GM23338 (cell line): ENCODE data around the gene ZC2HC1B. TPM values are rescaled to one million over a fixed set of nuclear protein-coding genes. Genes with fewer than 3 reads are reported as not detected.

Experiments used
- ATAC-seq: fragments of 200-7000 bp; cut with Tn5 transposase; 3 replicates; pipeline ENCODE4 v1.9.1; 2020
- DNase-seq: peaks from one replicate; pipeline ENCODE4 v3.0.0-alpha.2; 2015; ENCODE audit warnings: low spot score
- H2AFZ ChIP-seq: fragments of 200-600 bp; sonication (generic); 2 replicates; pipeline ENCODE4 v1.8.0; 2016; ENCODE audit warnings: antibody characterized with exemption, mild to moderate bottlenecking, moderate library complexity
- H3F3A ChIP-seq: fragments of 200-600 bp; sonication (generic); replicated peaks from 2 replicates; pipeline ENCODE4 v1.8.0; 2017; ENCODE audit warnings: antibody characterized with exemption, mixed run types, low read depth
- H3K27ac ChIP-seq: fragments of 200-600 bp; sonication (generic); 2 replicates; pipeline ENCODE4 v1.6.1; 2016; ENCODE audit warnings: low read depth
- H3K27me3 ChIP-seq: fragments of 200-600 bp; sonication (generic); 2 replicates; pipeline ENCODE4 v1.8.0; 2016; ENCODE audit warnings: mild to moderate bottlenecking, mixed run types, moderate library complexity; ENCODE audit not compliant: insufficient read depth
- H3K36me3 ChIP-seq: fragments of 200-600 bp; sonication (generic); 2 replicates; pipeline ENCODE4 v1.8.0; 2016; ENCODE audit warnings: mild to moderate bottlenecking; ENCODE audit not compliant: insufficient read depth
- H3K4me1 ChIP-seq: fragments of 200-600 bp; sonication (generic); 2 replicates; pipeline ENCODE4 v1.8.0; 2016; ENCODE audit warnings: mild to moderate bottlenecking, moderate library complexity; ENCODE audit not compliant: insufficient read depth
- H3K4me2 ChIP-seq: fragments of 200-600 bp; sonication (generic); 2 replicates; pipeline ENCODE4 v1.7.1; 2017; ENCODE audit warnings: mixed run types
- H3K4me3 ChIP-seq: fragments of 200-600 bp; sonication (generic); 2 replicates; pipeline ENCODE4 v1.6.1; 2016; ENCODE audit warnings: mixed run types
- H3K79me2 ChIP-seq: fragments of 200-600 bp; sonication (generic); replicated peaks from 2 replicates; pipeline ENCODE4 v1.8.0; 2017; ENCODE audit warnings: mild to moderate bottlenecking; ENCODE audit not compliant: insufficient read depth
- H3K9me2 ChIP-seq: fragments of 200-600 bp; sonication (generic); 2 replicates; pipeline ENCODE4 v1.8.0; 2017; ENCODE audit not compliant: insufficient read depth
- H4K20me1 ChIP-seq: fragments of 200-600 bp; sonication (generic); replicated peaks from 2 replicates; pipeline ENCODE4 v1.8.0; 2017; ENCODE audit warnings: mild to moderate bottlenecking; ENCODE audit not compliant: insufficient read depth
- H3K27ac Mint-ChIP-seq: 2 replicates; pipeline ENCODE4 v1.8.0; 2020; ENCODE audit warnings: inconsistent platforms, mild to moderate bottlenecking, moderate library complexity, mixed read lengths
- H3K27me3 Mint-ChIP-seq: 3 replicates; pipeline ENCODE4 v1.8.0; 2022; ENCODE audit warnings: low read depth, mild to moderate bottlenecking, moderate library complexity, mixed read lengths, inconsistent platforms; ENCODE audit not compliant: insufficient read depth, poor library complexity
- H3K36me3 Mint-ChIP-seq: 3 replicates; pipeline ENCODE4 v1.8.0; 2021; ENCODE audit warnings: low read depth, mild to moderate bottlenecking, inconsistent platforms, moderate library complexity, mixed read lengths
- H3K4me1 Mint-ChIP-seq: 3 replicates; pipeline ENCODE4 v1.8.0; 2020; ENCODE audit warnings: mild to moderate bottlenecking, inconsistent platforms, mixed read lengths
- H3K4me3 Mint-ChIP-seq: 3 replicates; pipeline ENCODE4 v1.8.0; 2021; ENCODE audit warnings: moderate library complexity, mild to moderate bottlenecking, inconsistent platforms, mixed read lengths
- H3K9me3 Mint-ChIP-seq: 3 replicates; pipeline ENCODE4 v1.8.0; 2020; ENCODE audit warnings: moderate library complexity, mild to moderate bottlenecking, inconsistent platforms, mixed read lengths
- CREB1 ChIP-seq: fragments of 250-450 bp; sonication (Bioruptor Pico); IDR thresholded peaks from 2 replicates; pipeline ENCODE4 v1.5.0; 2020; ENCODE audit warnings: low read depth, mild to moderate bottlenecking, moderate library complexity
- CTCF ChIP-seq, 2 experiments: fragments of 200-600 bp in 1 of 2; sonication (generic) in 1 of 2; conservative IDR thresholded peaks; 2 replicates each; pipeline versions ENCODE4 v1.5.1 to v1.6.1; 2016 to 2017; ENCODE audit warnings: antibody characterized with exemption in 2 of 2, low read depth in 2 of 2, mild to moderate bottlenecking in 2 of 2, moderate library complexity in 1 of 2
- ETS1 ChIP-seq: IDR thresholded peaks from 2 replicates; pipeline ENCODE4 v1.6.1; 2016; ENCODE audit warnings: antibody characterized with exemption
- EZH2 ChIP-seq: fragments of 200-600 bp; sonication (generic); IDR thresholded peaks from one replicate; pipeline ENCODE4 v1.8.0; 2017; ENCODE audit warnings: antibody characterized with exemption, mild to moderate bottlenecking, low read depth; ENCODE audit not compliant: unreplicated experiment
- EZH2phosphoT487 ChIP-seq: fragments of 200-600 bp; sonication (generic); IDR thresholded peaks from one replicate; pipeline ENCODE4 v1.8.1; 2018; ENCODE audit warnings: antibody characterized with exemption; ENCODE audit not compliant: unreplicated experiment
- JUNB ChIP-seq: IDR thresholded peaks from one replicate; pipeline ENCODE4 v1.6.1; 2016; ENCODE audit warnings: antibody characterized with exemption; ENCODE audit not compliant: unreplicated experiment
- NANOG ChIP-seq: IDR thresholded peaks from 2 replicates; pipeline ENCODE4 v1.6.1; 2016; ENCODE audit warnings: antibody characterized with exemption, borderline replicate concordance
- POLR2AphosphoS5 ChIP-seq: IDR thresholded peaks from 2 replicates; pipeline ENCODE4 v1.6.1; 2016; ENCODE audit warnings: antibody characterized with exemption, low read depth
- REST ChIP-seq: IDR thresholded peaks from one replicate; pipeline ENCODE4 v1.6.1; 2018; ENCODE audit warnings: antibody characterized with exemption; ENCODE audit not compliant: unreplicated experiment
- STAT1 ChIP-seq: IDR thresholded peaks from one replicate; pipeline ENCODE4 v1.6.1; 2016; ENCODE audit warnings: antibody characterized with exemption; ENCODE audit not compliant: unreplicated experiment
- ZNF114 ChIP-seq: fragments of 250-450 bp; sonication (Bioruptor Pico); IDR thresholded peaks from 2 replicates; pipeline ENCODE4 v1.5.0; 2020; ENCODE audit warnings: mild to moderate bottlenecking, moderate library complexity
- ZNF331 ChIP-seq: fragments of 250-450 bp; sonication (Bioruptor Pico); IDR thresholded peaks from 2 replicates; pipeline ENCODE4 v1.5.0; 2020; ENCODE audit warnings: low read depth, mild to moderate bottlenecking, moderate library complexity
- ZNF462 ChIP-seq: fragments of 250-450 bp; sonication (Bioruptor Pico); IDR thresholded peaks from 2 replicates; pipeline ENCODE4 v1.5.0; 2020; ENCODE audit warnings: mild to moderate bottlenecking, moderate library complexity
- polyA plus RNA-seq: library from polyadenylated mRNA; unstranded; fragments of >200 nt; fragmentation: Nextera tagmentation; extraction: Ambion mirVana; gene quantifications from 2 replicates; pipeline ENCODE4 v1.2.1, GENCODE V29; 2016
- total RNA-seq: library from RNA; depleted of rRNA; stranded (reverse); fragments of >200 nt; shearing (Covaris generic); gene quantifications from 2 replicates; pipeline ENCODE4 v1.2.3, GENCODE V29; 2014

Gene ZC2HC1B
- total and polyA plus RNA-seq, 2 experiments from 2014 or later: not detected

- Mint-ChIP-seq H3K9me3 (no peaks in the 10 kb centered on the region), H3K36me3 (peaks cover 4% of the 10 kb centered on the region; the same call in 1 of the 3 replicates), H3K4me3 (no peak overlapping the region), H3K4me1 (peaks cover 25% of the 10 kb centered on the region), H3K27me3 (peaks cover 5% of the 10 kb centered on the region), H3K27ac (peak overlapping the region; percentile 12; the same call in 1 of the 2 replicates)
- H3K27ac ChIP-seq: 0 out of 2 replicates have a peak overlapping the region, but pooled peaks have one; percentile 68
- peak; percentile 59 for DNase-seq
- H3K36me3 ChIP-seq: no peaks in the 10 kb centered on the region
- peaks cover 18% of the 10 kb centered on the region for H3K4me1 ChIP-seq
- H3K27me3 ChIP-seq: no peaks in the 10 kb centered on the region
- no peak overlapping the region for H3K4me2 ChIP-seq
- H3F3A ChIP-seq: no peaks in the 10 kb centered on the region
- no peak overlapping the region for H2AFZ ChIP-seq
- no peaks in the 10 kb centered on the region; the same call in 1 of the 2 replicates for H4K20me1 ChIP-seq
- H3K9me2 ChIP-seq: no peaks in the 10 kb centered on the region
- TF ChIP-seq ETS1 (no peak), EZH2phosphoT487 (no peak), REST (no peak), JUNB (no peak), ZNF462 (CRISPR knock-in tag) (no peak), STAT1 (no peak), POLR2AphosphoS5 (no peak), EZH2 (no peak), CTCF (conservative IDR thresholded peaks at IDR 0.05; ENCODE audit: low read depth in 2 of 2) (no peak), ZNF331 (CRISPR knock-in tag) (no peak), CREB1 (CRISPR knock-in tag) (no peak), ZNF114 (CRISPR knock-in tag) (no peak), NANOG (no peak)
- no peak overlapping the region for H3K4me3 ChIP-seq
- peak; percentile 52; the same call in 2 of the 3 replicates for ATAC-seq
- H3K79me2 ChIP-seq: no peaks in the 10 kb centered on the region
Observed at GRCh38 chr6:143822584-143823024, 41.7 kb upstream of the ZC2HC1B start.
